Endothelial cell of umbilical vein (primary cell): ENCODE data around the gene NUP43.

Experiments
- EZH2 ChIP-seq: IDR thresholded peaks from 2 replicates; pipeline ENCODE4 v1.6.1; 2012; ENCODE audit warnings: borderline replicate concordance, low read depth, mild to moderate bottlenecking, moderate library complexity, low read length, inconsistent platforms; ENCODE audit not compliant: severe bottlenecking
- FOS ChIP-seq: IDR thresholded peaks from 2 replicates; pipeline ENCODE4 v1.6.1; 2011; ENCODE audit warnings: mild to moderate bottlenecking, low read length, moderate library complexity, borderline replicate concordance; ENCODE audit not compliant: insufficient read depth
- GATA2 ChIP-seq: IDR thresholded peaks from 2 replicates; pipeline ENCODE4 v1.7.0; 2011; ENCODE audit warnings: low read depth, mild to moderate bottlenecking, moderate library complexity, mixed read lengths, low read length; ENCODE audit not compliant: insufficient read length, insufficient read depth
- JUN ChIP-seq: IDR thresholded peaks from 2 replicates; pipeline ENCODE4 v1.6.1; 2011; ENCODE audit warnings: borderline replicate concordance, low read depth; ENCODE audit not compliant: insufficient read length, insufficient read depth
- MYC ChIP-seq: IDR thresholded peaks from one replicate; pipeline ENCODE4 v1.6.1; 2011; ENCODE audit warnings: mild to moderate bottlenecking, low read depth, low read length
- POLR2A ChIP-seq: IDR thresholded peaks from 2 replicates; pipeline ENCODE4 v1.6.1; 2012; ENCODE audit warnings: low read depth, mild to moderate bottlenecking, control low read depth, low read length
- POLR2AphosphoS5 ChIP-seq: IDR thresholded peaks from 2 replicates; pipeline ENCODE4 v1.6.1; 2012; ENCODE audit warnings: low read depth, mild to moderate bottlenecking, control low read depth, low read length, moderate library complexity; ENCODE audit not compliant: insufficient read depth
- TF ChIP-seq, protein P1 (sequence below), 2 donors: IDR thresholded peaks; 1 replicate in 1 of 2; 2 replicates in 1 of 2; pipeline ENCODE4 v1.5.1; 2011; ENCODE audit warnings: low read length in 2 of 2, mild to moderate bottlenecking in 2 of 2, moderate library complexity in 2 of 2, control low read depth in 1 of 2, inconsistent platforms in 1 of 2, low read depth in 1 of 2; ENCODE audit not compliant: insufficient read depth in 1 of 2; ENCODE audit errors: extremely low read depth in 1 of 2
- TF ChIP-seq, protein P2 (sequence below): IDR thresholded peaks from 2 replicates; pipeline ENCODE4 v1.6.1; 2011; ENCODE audit not compliant: insufficient read depth, insufficient read length

DNA sequence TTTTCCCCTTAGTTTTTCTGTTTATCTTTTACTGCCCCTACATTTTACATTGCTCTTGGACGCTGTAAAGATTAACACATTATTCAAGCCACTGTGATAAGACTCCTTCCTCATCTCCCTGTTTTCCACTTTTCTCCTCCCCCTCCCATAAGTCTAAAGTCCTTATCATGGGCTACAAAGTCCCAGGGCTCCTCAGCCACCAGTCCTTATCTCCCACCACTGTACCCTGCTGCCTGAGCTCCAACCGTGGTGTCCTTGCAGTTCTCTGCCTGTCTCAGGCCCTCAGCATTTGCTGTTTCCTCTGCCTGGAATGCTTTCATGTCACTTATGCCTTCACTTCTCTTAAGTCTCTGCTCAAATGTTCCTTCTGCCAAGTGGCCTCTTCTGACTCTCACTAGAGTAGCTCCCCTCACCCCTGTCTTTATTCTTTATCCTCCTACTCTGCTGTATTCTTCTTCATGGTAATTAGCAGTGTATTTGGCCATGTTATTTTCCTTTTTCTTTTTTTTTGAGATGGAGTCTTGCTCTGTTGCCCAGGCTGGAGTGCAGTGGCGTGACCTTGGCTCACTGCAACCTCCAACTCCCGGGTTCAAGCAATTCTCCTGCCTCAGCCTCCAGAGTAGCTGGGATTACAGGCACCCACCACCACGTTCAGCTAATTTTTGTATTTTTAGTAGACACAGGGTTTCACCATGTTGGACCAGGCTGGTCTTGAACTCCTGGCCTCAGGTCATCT, 17.7 kb downstream of the NUP43 start:
- TF ChIP-seq, protein P1, sequence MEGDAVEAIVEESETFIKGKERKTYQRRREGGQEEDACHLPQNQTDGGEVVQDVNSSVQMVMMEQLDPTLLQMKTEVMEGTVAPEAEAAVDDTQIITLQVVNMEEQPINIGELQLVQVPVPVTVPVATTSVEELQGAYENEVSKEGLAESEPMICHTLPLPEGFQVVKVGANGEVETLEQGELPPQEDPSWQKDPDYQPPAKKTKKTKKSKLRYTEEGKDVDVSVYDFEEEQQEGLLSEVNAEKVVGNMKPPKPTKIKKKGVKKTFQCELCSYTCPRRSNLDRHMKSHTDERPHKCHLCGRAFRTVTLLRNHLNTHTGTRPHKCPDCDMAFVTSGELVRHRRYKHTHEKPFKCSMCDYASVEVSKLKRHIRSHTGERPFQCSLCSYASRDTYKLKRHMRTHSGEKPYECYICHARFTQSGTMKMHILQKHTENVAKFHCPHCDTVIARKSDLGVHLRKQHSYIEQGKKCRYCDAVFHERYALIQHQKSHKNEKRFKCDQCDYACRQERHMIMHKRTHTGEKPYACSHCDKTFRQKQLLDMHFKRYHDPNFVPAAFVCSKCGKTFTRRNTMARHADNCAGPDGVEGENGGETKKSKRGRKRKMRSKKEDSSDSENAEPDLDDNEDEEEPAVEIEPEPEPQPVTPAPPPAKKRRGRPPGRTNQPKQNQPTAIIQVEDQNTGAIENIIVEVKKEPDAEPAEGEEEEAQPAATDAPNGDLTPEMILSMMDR (IDR thresholded peaks at IDR 0.05; ENCODE audit: extremely low read depth in 1 of 2, insufficient read depth in 1 of 2, low read depth in 1 of 2, low read length in 2 of 2), result no peak
- TF ChIP-seq POLR2AphosphoS5 (no peak), JUN (no peak), POLR2A (no peak), EZH2 (no peak), GATA2 (no peak), FOS (no peak), MYC (no peak)
- TF ChIP-seq, protein P2, sequence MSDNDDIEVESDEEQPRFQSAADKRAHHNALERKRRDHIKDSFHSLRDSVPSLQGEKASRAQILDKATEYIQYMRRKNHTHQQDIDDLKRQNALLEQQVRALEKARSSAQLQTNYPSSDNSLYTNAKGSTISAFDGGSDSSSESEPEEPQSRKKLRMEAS, result no peak
